LNCAP (cell line): ENCODE measurements around the gene HBZ.

ENCODE experiments used
- TF ChIP-seq, protein P1 (sequence below): fragments of 450-650 bp; IDR thresholded peaks from 2 replicates; pipeline ENCODE4 v1.5.1; 2017; ENCODE audit warnings: mild to moderate bottlenecking

The HBZ gene

DNA sequence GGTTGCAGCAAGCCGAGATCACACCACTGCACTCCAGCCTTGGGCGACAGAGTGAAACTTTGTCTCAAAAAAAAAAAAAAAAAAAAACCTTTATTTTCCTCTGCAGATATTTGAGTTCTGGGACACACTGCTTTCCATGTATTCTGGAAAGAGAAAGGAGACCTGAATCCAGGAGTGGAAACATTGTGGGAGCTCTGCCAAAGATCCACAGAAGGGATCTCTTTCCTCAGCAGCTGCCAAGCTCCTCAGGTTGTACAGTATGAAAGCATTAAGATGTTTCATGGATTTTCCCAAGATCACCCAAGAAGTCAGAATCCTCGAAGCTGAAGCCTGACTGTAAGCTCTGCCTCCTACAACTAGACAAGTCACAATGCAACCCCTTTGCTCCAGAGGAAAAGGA is 27.4 kb upstream of the HBZ start:
- TF ChIP-seq, protein P1, sequence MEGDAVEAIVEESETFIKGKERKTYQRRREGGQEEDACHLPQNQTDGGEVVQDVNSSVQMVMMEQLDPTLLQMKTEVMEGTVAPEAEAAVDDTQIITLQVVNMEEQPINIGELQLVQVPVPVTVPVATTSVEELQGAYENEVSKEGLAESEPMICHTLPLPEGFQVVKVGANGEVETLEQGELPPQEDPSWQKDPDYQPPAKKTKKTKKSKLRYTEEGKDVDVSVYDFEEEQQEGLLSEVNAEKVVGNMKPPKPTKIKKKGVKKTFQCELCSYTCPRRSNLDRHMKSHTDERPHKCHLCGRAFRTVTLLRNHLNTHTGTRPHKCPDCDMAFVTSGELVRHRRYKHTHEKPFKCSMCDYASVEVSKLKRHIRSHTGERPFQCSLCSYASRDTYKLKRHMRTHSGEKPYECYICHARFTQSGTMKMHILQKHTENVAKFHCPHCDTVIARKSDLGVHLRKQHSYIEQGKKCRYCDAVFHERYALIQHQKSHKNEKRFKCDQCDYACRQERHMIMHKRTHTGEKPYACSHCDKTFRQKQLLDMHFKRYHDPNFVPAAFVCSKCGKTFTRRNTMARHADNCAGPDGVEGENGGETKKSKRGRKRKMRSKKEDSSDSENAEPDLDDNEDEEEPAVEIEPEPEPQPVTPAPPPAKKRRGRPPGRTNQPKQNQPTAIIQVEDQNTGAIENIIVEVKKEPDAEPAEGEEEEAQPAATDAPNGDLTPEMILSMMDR = no peak

DNA sequence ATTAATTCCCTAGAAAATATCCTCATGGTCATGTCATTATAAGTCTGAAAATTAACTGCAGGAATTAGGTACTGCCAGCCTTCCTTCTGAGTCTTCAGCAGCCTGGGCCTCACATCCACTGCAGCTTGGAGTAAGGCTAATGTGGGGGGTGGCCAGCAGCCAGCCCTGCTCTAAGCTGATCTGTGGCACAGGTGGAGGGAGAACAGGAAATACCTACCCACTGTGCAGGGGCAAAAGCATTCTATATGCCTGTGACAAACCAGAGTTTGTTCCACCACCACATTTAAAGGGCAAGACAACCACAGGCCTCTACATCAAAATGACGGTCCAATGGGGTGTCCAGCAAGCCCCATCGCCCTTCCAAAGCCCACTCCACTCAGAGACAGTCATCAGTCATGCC is 23.4 kb upstream of the HBZ start:
- TF ChIP-seq, protein P1 = no peak

DNA sequence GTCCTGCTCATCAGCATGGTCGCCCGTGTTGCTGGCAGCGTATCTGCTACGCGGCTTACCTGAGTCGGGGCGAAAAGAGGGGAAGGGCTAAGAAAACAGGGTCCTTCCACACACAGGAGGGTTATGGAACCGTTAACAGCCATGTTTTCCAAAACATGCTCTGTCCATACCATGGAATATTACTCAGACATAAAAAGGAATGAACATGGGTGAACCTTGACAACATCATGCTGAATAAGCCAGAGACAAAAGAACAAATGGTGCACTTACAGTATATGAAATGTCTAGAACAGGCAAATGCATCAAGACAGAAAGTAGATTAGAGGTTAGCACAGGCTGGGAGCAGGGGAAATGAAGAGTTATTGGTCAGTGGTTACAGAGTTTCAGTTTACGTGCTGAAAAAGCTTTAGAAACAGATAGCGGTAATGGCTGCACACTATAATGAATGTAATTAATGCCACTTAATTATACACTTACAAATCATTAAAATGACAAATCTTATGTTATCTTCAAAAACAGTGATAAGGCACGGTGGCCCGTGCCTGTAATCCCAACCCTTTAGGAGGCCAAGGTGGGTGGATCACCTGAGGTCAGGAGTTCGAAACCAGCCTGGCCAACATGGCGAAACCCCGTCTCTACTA is 21.8 kb upstream of the HBZ start:
- TF ChIP-seq, protein P1 = no peak

DNA sequence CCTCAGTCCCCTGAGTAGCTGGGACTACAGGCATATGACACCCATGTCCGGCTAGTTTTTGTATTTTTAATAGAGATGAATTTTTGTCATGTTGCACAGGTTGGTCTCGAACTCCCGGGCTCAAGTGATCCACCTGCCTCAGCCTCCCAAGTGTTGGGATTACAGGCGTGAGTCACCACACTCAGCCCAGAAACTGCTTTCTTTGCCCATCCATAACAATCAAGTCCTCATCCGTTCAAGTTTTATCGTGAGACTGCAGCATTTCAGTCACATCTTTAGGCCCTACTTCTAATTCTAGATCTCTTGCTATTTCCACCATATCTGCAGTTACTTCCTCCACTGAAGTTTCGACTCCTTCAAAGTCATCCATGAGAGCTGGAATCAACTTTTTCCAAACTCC is 20.3 kb upstream of the HBZ start:
- TF ChIP-seq, protein P1 = no peak

DNA sequence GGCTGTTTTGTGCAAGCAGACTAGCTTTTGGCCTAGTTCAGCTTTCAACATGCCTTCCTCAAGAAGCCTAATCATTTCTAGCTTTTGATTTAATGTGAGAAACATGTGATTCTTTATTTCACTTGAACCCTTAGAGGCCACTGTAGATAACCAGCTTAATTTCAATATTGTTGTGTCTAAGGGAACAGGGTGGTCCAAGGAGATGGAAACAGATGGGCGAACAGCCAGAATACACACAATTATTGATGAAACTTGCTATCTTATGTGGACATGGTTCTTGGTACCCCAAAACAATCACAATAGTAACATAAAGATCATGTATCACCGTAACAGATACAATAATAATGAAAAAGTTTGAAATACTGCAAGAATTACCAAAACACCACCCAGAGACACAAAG is 18.7 kb upstream of the HBZ start:
- TF ChIP-seq, protein P1 = no peak

DNA sequence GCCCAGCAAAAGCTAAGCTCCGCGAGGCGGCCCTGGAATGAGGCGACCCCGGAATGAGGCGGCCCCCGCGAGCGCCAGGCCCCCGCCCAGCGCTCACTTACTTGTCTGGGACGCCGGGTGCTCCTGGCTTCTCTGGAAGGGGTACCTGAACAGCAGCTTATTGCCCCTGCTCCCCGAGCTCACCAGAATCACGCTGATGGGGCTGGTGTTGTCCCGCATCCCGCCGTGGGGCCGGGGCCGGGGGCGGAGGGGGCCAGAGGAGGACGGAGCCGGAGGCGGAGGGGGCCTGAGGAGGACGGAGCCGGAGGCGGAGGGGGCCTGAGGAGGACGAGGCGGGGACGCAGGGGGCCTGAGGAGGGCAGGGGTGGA is 14.4 kb upstream of the HBZ start:
- TF ChIP-seq, protein P1 = no peak

DNA sequence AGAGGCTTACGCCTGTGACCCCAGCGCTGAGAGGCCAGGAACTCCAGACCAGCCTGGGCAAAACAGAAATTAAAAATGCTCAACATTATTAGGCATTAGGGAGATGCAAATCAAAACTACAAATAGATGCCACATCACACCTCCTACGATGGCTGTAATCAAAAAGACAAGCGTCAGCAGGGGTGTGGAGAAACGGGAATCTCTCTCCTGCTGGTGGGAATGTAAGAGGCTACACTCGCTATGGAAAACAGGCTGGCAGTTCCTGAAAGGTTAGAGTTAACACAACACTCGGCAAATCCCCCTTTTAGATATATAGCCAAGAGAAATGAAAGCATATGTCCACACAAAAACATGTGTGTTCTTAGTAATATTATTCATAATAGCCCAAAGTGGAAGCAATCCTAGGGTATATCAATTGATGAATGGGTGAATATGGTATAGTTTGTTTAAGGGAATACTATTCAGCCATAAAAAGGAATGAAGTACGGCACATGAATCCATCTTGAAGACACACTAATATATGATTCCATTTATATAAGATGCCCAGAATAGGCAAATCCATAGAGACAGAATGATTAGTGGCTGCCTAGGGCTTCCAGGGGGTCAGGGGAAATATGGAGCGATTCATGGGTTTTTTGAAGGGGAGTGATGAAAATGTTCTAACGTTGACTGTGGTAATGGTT is 12.1 kb upstream of the HBZ start:
- TF ChIP-seq, protein P1 = no peak
